Activated CD4-positive, alpha-beta T cell treated with anti-CD3 and anti-CD28 coated beads, Interleukin-2, amount 10 ng/mL, durations not matched to agents 7 days and 5 days (primary cell): ENCODE data around the gene USP13. TPM values are rescaled to one million over a fixed set of nuclear protein-coding genes. Genes with fewer than 3 reads are reported as not detected.

ENCODE experiments used
- CTCF ChIA-PET: fragments of 350-600 bp; sonication (Branson Sonifier 250); formaldehyde crosslinking; loops from one replicate; lab custom pipeline; 2021; ENCODE audit warnings: antibody characterized with exemption; lab: Charles Lee
- POLR2A ChIA-PET: fragments of 350-600 bp; sonication (Branson Sonifier 250); formaldehyde crosslinking; loops from one replicate; lab custom pipeline; 2021; ENCODE audit warnings: antibody characterized with exemption; lab: Charles Lee
- DNase-seq: peaks from one replicate; pipeline ENCODE4 v3.0.0-alpha.2; 2020
- H3K27ac Mint-ChIP-seq: one replicate; pipeline ENCODE4 v1.8.0; 2021; ENCODE audit warnings: mild to moderate bottlenecking, moderate library complexity, mixed read lengths
- H3K27me3 Mint-ChIP-seq: one replicate; pipeline ENCODE4 v1.8.0; 2021; ENCODE audit warnings: mixed read lengths
- H3K36me3 Mint-ChIP-seq: one replicate; pipeline ENCODE4 v1.8.0; 2021; ENCODE audit warnings: low read depth, mixed read lengths
- H3K4me1 Mint-ChIP-seq: one replicate; pipeline ENCODE4 v1.8.0; 2021; ENCODE audit warnings: mixed read lengths
- H3K4me3 Mint-ChIP-seq: one replicate; pipeline ENCODE4 v1.8.0; 2021; ENCODE audit warnings: mild to moderate bottlenecking, moderate library complexity, mixed read lengths
- H3K9me3 Mint-ChIP-seq: one replicate; pipeline ENCODE4 v1.8.0; 2021; ENCODE audit warnings: mixed read lengths
- total RNA-seq, 2 experiments: library from RNA; stranded (reverse); gene quantifications; one replicate each; pipeline ENCODE4 v1.2.3, GENCODE V29; 2021

USP13 gene
- 10 to 100 TPM in 1 of 2 experiments, 1 to 10 TPM in 1; 9.6 to 10.3 TPM for total RNA-seq

GRCh38 chr3:179652447-179653095, at the start of gene USP13:
USP13 (plus strand) TSS chr3:179653040; CDS start chr3:179653226, 186 bp downstream.
- peaks cover 15% of the 10 kb centered on the region for H3K27me3 Mint-ChIP-seq
- ChIA-PET POLR2A (interaction anchor here (0.6 kb wide), 1 partner anchor 1327 kb away, joined by 3 read pairs; no protein-coding TSS in a partner anchor), CTCF (interaction anchor here (0.6 to 0.9 kb wide), 4 partner anchors 8 to 952 kb away, joined by 3 to 4 read pairs (median 3); no protein-coding TSS in a partner anchor)

GRCh38 chr3:179603321-179603720, 49.5 kb upstream of the USP13 start:
- ChIA-PET POLR2A (no interaction called here), CTCF (no interaction called here)
- Mint-ChIP-seq H3K36me3 (peaks cover 35% of the 10 kb centered on the region), H3K27ac (peak overlapping the region; percentile 99), H3K4me3 (peak overlapping the region; percentile 96), H3K4me1 (peaks cover 37% of the 10 kb centered on the region), H3K27me3 (no peaks in the 10 kb centered on the region), H3K9me3 (no peaks in the 10 kb centered on the region)
- DNase-seq: no peak

More at GRCh38 chr3:179652447-179653095, at the start of gene USP13:
- DNase-seq: peak; percentile 70
- Mint-ChIP-seq H3K4me1 (peaks cover 36% of the 10 kb centered on the region), H3K9me3 (no peaks in the 10 kb centered on the region), H3K36me3 (peaks cover 7% of the 10 kb centered on the region), H3K27ac (peak within 1 kb of the TSS; percentile 94), H3K4me3 (peak within 1 kb of the TSS; percentile 89)

- no peaks in the 10 kb centered on the region for H3K27me3 Mint-ChIP-seq
- ChIA-PET CTCF (no interaction called here), POLR2A (no interaction called here)
- DNase-seq: no peak
- peak overlapping the region; percentile 99 for H3K27ac Mint-ChIP-seq
- H3K4me3 Mint-ChIP-seq: peak overlapping the region; percentile 96
- H3K9me3 Mint-ChIP-seq: no peaks in the 10 kb centered on the region
- peaks cover 41% of the 10 kb centered on the region for H3K4me1 Mint-ChIP-seq
- peaks cover 30% of the 10 kb centered on the region for H3K36me3 Mint-ChIP-seq
These were observed 49.0 kb upstream of the USP13 start for GRCh38 chr3:179603831-179604230.

- peaks cover 26% of the 10 kb centered on the region for H3K36me3 Mint-ChIP-seq
- no peaks in the 10 kb centered on the region for H3K27me3 Mint-ChIP-seq
- H3K4me1 Mint-ChIP-seq: peaks cover 46% of the 10 kb centered on the region
- H3K4me3 Mint-ChIP-seq: peak within 1 kb of the TSS; percentile 96
- DNase-seq: peak; percentile 96
- POLR2A ChIA-PET: interaction anchor here (0.5 kb wide), 1 partner anchor 17 kb away, joined by 3 read pairs; no protein-coding TSS in a partner anchor
- CTCF ChIA-PET: interaction anchor here (0.7 to 1.1 kb wide), 3 partner anchors 9 to 44 kb away, joined by 3 to 4 read pairs (median 3); no protein-coding TSS in a partner anchor
- peak within 1 kb of the TSS; percentile 99 for H3K27ac Mint-ChIP-seq
- no peaks in the 10 kb centered on the region for H3K9me3 Mint-ChIP-seq
These were observed 48.3 kb upstream of the USP13 start, which contains the start of the genes MRPL47 and NDUFB5 for GRCh38 chr3:179604321-179605078. MRPL47 (minus strand) TSS chr3:179604638; CDS start chr3:179604624, 14 bp downstream. NDUFB5 (plus strand) TSS chr3:179604794; CDS start chr3:179604816, 22 bp downstream.

- H3K27me3 Mint-ChIP-seq: no peaks in the 10 kb centered on the region
- DNase-seq: no peak
- ChIA-PET POLR2A (no interaction called here), CTCF (interaction anchor here (0.6 to 1.5 kb wide), 2 partner anchors 41 to 1108 kb away, joined by 3 to 4 read pairs; no protein-coding TSS in a partner anchor)
- no peak overlapping the region for H3K4me3 Mint-ChIP-seq
- peaks cover 54% of the 10 kb centered on the region for H3K4me1 Mint-ChIP-seq
- peaks cover 20% of the 10 kb centered on the region for H3K36me3 Mint-ChIP-seq
- no peak overlapping the region for H3K27ac Mint-ChIP-seq
- no peaks in the 10 kb centered on the region for H3K9me3 Mint-ChIP-seq
These were observed 46.2 kb upstream of the USP13 start for GRCh38 chr3:179606534-179607085.

GRCh38 chr3:179608931-179609720, 43.7 kb upstream of the USP13 start:
- Mint-ChIP-seq H3K36me3 (peaks cover 20% of the 10 kb centered on the region), H3K4me1 (peaks cover 50% of the 10 kb centered on the region), H3K27ac (peak overlapping the region; percentile 94), H3K4me3 (peak overlapping the region; percentile 58), H3K9me3 (no peaks in the 10 kb centered on the region), H3K27me3 (no peaks in the 10 kb centered on the region)
- ChIA-PET POLR2A (no interaction called here), CTCF (no interaction called here)
- peak; percentile 44 for DNase-seq

GRCh38 chr3:179610066-179610465, 42.8 kb upstream of the USP13 start:
- H3K4me3 Mint-ChIP-seq: no peak overlapping the region
- H3K4me1 Mint-ChIP-seq: peaks cover 46% of the 10 kb centered on the region
- ChIA-PET POLR2A (no interaction called here), CTCF (no interaction called here)
- H3K36me3 Mint-ChIP-seq: peaks cover 18% of the 10 kb centered on the region
- peak overlapping the region; percentile 57 for H3K27ac Mint-ChIP-seq
- DNase-seq: no peak
- no peaks in the 10 kb centered on the region for H3K9me3 Mint-ChIP-seq
- H3K27me3 Mint-ChIP-seq: no peaks in the 10 kb centered on the region

- peaks cover 21% of the 10 kb centered on the region for H3K4me1 Mint-ChIP-seq
- POLR2A ChIA-PET: no interaction called here
- no peak overlapping the region for H3K27ac Mint-ChIP-seq
- no peak overlapping the region for H3K4me3 Mint-ChIP-seq
- no peak for DNase-seq
- no peaks in the 10 kb centered on the region for H3K27me3 Mint-ChIP-seq
- CTCF ChIA-PET: interaction anchor here (1.3 kb wide), 1 partner anchor 9 kb away, joined by 3 read pairs; the partner anchor contains the start of genes MRPL47 and NDUFB5
- H3K9me3 Mint-ChIP-seq: peaks cover 2% of the 10 kb centered on the region
- H3K36me3 Mint-ChIP-seq: peaks cover 20% of the 10 kb centered on the region
These were observed 39.0 kb upstream of the USP13 start for GRCh38 chr3:179613807-179614206.

GRCh38 chr3:179615458-179616173, 37.2 kb upstream of the USP13 start:
- Mint-ChIP-seq H3K4me1 (peaks cover 7% of the 10 kb centered on the region), H3K4me3 (no peak overlapping the region), H3K36me3 (peaks cover 34% of the 10 kb centered on the region), H3K27ac (no peak overlapping the region), H3K27me3 (no peaks in the 10 kb centered on the region), H3K9me3 (peaks cover 2% of the 10 kb centered on the region)
- POLR2A ChIA-PET: no interaction called here
- no peak for DNase-seq
- CTCF ChIA-PET: interaction anchor here (0.8 to 1.5 kb wide), 3 partner anchors 15 to 34 kb away, joined by 3 read pairs; no protein-coding TSS in a partner anchor

GRCh38 chr3:179622023-179622422, 30.8 kb upstream of the USP13 start:
- Mint-ChIP-seq H3K27ac (no peak overlapping the region), H3K9me3 (peaks cover 2% of the 10 kb centered on the region), H3K4me3 (no peak overlapping the region), H3K36me3 (peaks cover 56% of the 10 kb centered on the region), H3K27me3 (no peaks in the 10 kb centered on the region), H3K4me1 (no peaks in the 10 kb centered on the region)
- DNase-seq: no peak
- ChIA-PET CTCF (interaction anchor here (1.3 kb wide), 1 partner anchor 10 kb away, joined by 5 read pairs; no protein-coding TSS in a partner anchor), POLR2A (interaction anchor here (0.6 kb wide), 1 partner anchor 17 kb away, joined by 3 read pairs; the partner anchor contains the start of gene NDUFB5)

- DNase-seq: no peak
- H3K36me3 Mint-ChIP-seq: peaks cover 45% of the 10 kb centered on the region
- no peak overlapping the region for H3K4me3 Mint-ChIP-seq
- ChIA-PET POLR2A (interaction anchor here (0.6 kb wide), 1 partner anchor 22 kb away, joined by 3 read pairs; no protein-coding TSS in a partner anchor), CTCF (no interaction called here)
- no peaks in the 10 kb centered on the region for H3K4me1 Mint-ChIP-seq
- no peak overlapping the region for H3K27ac Mint-ChIP-seq
- no peaks in the 10 kb centered on the region for H3K9me3 Mint-ChIP-seq
- H3K27me3 Mint-ChIP-seq: no peaks in the 10 kb centered on the region
These were observed 28.4 kb upstream of the USP13 start for GRCh38 chr3:179624451-179624850.
